ENCODE results near the gene ATG4B.
A peak's percentile ranks its signal among the peaks of the same experiment; 100 is the strongest.

Gene ATG4B

GRCh38 chr2:241695651-241696050 is 58.2 kb downstream of the ATG4B start:
- no peak for DNase-seq

- DNase-seq: peak; percentile 89
Measured at GRCh38 chr2:241701149-241701398, 63.6 kb downstream of the ATG4B start.

DNA sequence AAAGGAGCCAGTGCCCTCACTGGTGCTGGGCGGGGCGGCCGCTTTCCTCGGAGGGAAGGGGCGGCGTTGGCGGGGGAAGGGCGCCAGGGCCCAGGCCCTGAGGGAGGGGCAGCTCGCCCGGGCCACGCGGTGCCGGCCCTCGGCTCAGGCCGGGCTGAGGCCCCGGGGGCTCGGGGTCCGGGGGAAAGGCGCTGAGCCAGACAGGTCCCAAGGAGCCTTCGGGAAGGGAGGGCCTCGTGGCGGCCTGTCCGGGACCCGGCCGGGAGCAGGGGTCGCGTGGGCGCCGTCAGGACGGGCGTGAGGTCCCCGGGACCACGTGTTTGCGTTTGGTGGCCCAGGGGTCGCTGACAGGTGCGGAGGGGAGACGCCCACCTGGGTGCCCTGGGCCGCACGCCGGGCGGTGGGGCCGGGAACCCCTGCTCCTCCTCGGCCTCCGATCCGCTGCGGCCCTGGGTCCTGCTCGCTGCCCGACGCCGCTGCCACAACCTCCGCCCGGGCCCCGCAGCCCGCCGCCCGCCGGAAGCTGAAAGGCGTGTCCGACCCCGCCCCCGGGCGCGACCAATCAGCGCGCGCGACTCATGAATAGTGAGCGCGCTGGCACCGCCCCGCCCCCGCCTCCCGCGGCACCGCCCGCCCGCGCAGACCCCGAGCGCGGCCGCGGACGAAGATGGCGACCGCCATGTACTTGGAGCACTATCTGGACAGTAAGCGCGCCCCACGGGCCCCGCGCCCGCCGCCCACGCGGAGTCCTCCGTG is 64.1 kb downstream of the ATG4B start, which contains the start of gene ING5:
TSS of gene ING5 (plus strand) at position 641 of the 756 bp plus-strand sequence. CDS start at position 668, 27 bp downstream.
- DNase-seq: peak; percentile 76

DNA sequence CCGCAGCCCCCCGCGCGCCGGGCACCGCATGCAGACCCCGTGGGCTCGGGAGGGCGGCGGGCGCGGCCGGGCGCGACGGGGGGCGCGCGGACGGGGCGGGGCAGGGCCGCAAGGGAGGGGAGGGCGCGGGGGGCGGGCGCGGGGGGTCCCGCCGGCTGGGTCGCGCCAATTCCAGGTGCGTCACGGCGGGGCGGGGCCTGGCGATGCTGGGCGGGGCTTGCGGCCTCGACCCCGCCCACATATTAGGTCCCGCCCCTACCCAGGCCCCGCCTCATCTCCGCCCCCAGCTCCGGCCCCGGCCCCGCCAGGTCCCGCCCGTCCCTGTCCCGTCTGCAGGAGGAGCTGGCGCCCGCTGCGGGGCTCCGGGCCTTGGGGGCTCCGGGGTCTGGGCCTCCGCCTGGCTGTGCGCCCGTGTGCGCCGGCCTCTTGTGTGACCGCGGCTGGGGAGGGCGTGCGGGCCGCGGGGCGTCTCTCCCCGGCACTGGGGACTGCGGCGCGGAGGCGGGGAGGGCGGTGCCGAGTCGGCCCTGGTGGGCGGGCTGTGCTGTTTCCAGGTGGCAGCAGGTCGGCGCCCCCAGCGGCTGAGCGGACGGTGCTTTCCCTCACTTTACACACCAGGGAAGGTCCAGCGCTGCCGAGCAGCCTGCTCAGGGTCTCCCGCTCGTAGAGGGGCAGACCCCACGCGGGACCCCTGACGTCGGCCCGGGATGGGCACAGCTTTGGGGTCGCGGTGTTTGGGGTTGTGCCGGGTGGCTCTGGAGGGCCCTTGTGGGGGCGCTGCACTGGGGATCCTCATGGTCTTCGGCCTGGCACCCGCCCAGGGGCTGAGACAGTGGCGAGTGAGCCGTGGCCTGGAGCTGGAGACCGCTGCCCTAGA is 64.9 kb downstream of the ATG4B start:
- DNase-seq: peak; percentile 54

DNA sequence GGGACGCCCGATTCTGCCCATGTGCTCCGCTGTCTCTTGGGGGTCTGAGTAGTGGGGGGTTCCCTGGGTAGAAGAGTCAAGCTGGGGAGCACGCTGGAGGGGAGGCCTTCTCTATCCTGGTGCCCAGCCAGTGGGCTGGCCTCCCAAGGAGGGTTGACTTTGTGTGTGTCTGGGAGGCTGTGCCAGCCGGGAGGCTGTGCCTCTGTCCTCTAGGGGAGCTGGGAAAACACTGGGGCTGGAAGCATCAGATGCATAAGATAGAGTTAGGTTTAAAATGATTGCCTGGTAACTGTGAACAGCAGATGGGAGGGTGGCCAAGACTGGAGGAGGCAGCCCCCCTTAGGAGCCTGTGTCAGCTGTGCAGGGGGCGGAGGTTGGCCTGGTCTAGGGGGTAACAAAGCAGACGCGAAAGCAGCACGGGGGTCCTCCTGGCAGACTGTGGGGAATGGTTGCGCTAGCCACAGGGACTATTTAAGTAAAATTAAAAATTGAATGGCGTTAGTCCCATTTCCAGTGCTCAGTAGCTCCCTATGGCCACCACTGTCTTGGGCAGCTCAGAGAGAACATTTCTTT is 65.6 kb downstream of the ATG4B start:
- DNase-seq: no peak

GRCh38 chr2:241706537-241706936 is 69.0 kb downstream of the ATG4B start:
- DNase-seq: no peak

DNA sequence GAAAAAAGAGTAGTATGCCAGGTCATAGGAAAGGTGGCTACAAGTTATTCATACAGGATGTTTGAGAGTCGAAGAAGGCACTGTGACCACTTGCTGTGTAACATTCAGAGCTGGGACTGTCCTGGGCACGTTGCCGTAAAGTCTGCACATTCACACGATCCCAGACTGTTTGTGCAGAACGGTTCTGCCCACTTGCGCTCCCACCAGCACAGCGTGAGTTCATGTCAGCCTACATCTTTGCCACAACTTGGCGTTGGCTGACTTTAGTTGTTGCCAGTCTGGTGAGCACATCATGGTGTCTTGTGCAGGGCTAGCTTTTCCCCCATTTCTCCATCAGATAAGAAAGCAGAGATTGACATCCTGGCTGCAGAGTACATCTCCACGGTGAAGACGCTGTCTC is 71.4 kb downstream of the ATG4B start:
- DNase-seq: no peak

DNA sequence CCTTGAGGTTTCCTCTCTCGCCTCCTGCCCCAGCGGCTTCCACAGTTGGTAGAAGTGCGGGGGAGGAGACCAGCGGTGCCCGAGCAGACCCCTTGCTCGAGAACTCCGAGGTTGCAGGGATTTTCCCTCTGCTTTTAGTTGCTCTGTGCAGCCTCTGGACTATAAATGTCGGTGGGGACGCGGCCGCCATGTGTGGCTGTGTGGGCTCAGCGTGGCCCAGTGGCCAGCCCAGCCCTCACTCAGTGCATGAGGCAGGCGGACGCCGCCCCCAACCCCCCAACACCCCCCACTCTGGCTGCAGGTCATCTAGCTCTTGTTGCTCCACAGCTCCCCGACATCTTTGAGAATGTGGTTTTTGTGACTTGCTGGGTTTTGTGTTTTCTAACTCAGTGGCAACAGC is 81.6 kb downstream of the ATG4B start:
- DNase-seq: no peak

DNA sequence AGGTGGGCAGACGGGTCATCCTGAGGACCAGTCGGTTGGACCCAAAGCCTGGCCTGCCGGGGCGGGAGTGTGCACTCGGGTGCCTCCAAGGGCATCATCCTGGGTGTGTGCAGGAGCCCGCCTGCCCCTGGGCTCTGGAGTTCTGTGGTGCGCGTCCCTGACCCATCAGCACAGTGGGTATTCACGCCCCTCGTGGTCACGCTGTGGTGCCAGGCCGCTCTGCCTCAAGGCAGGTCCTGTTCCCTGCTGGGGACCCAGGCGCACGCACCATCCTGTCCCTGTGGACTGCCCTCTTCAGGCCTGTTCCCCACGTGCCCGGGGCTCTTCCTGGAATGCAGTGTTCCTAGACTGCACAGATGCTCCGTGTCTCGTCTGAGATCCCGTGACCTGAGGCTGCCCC is 82.6 kb downstream of the ATG4B start:
- no peak for DNase-seq

GRCh38 chr2:241720560-241720959 is 83.1 kb downstream of the ATG4B start:
- DNase-seq: no peak

- no peak for DNase-seq
Measured at GRCh38 chr2:241721852-241722251, 84.4 kb downstream of the ATG4B start.

- DNase-seq: no peak
Measured at GRCh38 chr2:241722896-241723454, 85.5 kb downstream of the ATG4B start.
